H1 (cell line): ENCODE data around the gene RNF38. TPM values are rescaled to one million over a fixed set of nuclear protein-coding genes. Genes with fewer than 3 reads are reported as not detected.

Source experiments
- ATF2 ChIP-seq: IDR thresholded peaks from 2 replicates; pipeline ENCODE4 v1.6.1; 2012; ENCODE audit warnings: low read length, inconsistent platforms
- JUND ChIP-seq: IDR thresholded peaks from 2 replicates; pipeline ENCODE4 v1.6.1; 2011; ENCODE audit warnings: mild to moderate bottlenecking, improper control_type of control experiment, low read length
- NANOG ChIP-seq: IDR thresholded peaks from 2 replicates; pipeline ENCODE4 v1.6.1; 2011; ENCODE audit warnings: low read length, low read depth, mild to moderate bottlenecking, inconsistent platforms; ENCODE audit not compliant: insufficient read depth, poor library complexity, severe bottlenecking
- PHF8 ChIP-seq: fragments of 200-600 bp; sonication (generic); conservative IDR thresholded peaks from 2 replicates; pipeline ENCODE4 v1.7.1; 2012; ENCODE audit warnings: low read depth, mild to moderate bottlenecking, inconsistent platforms, low read length, moderate library complexity
- polyA plus RNA-seq, 7 experiments: library from polyadenylated mRNA; depleted of rRNA in 3 of 7; stranded (reverse) in 5 of 7; unstranded in 2 of 7; fragments of >200 nt in 5 of 7; fragments of 200-250 nt in 2 of 7; gene quantifications; 1 replicate in 5 of 7; 2 replicates in 1 of 7; 4 replicates in 1 of 7; pipeline versions ENCODE4 v1.2.1 to v1.2.3, GENCODE V29; 2011 to 2013; ENCODE audit warnings: missing spikeins in 2 of 7, mixed read lengths in 2 of 7
- total RNA-seq: library from RNA; stranded (reverse); fragmentation: NEBNext Ultra II Directional; extraction: Animal tissue kit (Norgen Biotek cat#: 25700); gene quantifications from 2 replicates; pipeline ENCODE4 v1.2.1, GENCODE V29; 2021

RNF38 gene
- total and polyA plus RNA-seq, 2 of the 8 experiments (the other 6 are each of a cell fraction or from before 2014, with no cell fraction given): 54.9 to 60.9 TPM

GRCh38 chr9:36358486-36358885 is 41.6 kb downstream of the RNF38 start (continued):
- TF ChIP-seq JUND (no peak), ATF2 (no peak), PHF8 (no peak), NANOG (no peak)
